ENCODE results near the gene RTN1. TPM values are rescaled to one million over a fixed set of nuclear protein-coding genes. Genes with fewer than 3 reads are reported as not detected.

The RTN1 gene, protein sequence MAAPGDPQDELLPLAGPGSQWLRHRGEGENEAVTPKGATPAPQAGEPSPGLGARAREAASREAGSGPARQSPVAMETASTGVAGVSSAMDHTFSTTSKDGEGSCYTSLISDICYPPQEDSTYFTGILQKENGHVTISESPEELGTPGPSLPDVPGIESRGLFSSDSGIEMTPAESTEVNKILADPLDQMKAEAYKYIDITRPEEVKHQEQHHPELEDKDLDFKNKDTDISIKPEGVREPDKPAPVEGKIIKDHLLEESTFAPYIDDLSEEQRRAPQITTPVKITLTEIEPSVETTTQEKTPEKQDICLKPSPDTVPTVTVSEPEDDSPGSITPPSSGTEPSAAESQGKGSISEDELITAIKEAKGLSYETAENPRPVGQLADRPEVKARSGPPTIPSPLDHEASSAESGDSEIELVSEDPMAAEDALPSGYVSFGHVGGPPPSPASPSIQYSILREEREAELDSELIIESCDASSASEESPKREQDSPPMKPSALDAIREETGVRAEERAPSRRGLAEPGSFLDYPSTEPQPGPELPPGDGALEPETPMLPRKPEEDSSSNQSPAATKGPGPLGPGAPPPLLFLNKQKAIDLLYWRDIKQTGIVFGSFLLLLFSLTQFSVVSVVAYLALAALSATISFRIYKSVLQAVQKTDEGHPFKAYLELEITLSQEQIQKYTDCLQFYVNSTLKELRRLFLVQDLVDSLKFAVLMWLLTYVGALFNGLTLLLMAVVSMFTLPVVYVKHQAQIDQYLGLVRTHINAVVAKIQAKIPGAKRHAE
- 3.7 and 6.5 TPM in 2 replicates for total RNA-seq

DNA sequence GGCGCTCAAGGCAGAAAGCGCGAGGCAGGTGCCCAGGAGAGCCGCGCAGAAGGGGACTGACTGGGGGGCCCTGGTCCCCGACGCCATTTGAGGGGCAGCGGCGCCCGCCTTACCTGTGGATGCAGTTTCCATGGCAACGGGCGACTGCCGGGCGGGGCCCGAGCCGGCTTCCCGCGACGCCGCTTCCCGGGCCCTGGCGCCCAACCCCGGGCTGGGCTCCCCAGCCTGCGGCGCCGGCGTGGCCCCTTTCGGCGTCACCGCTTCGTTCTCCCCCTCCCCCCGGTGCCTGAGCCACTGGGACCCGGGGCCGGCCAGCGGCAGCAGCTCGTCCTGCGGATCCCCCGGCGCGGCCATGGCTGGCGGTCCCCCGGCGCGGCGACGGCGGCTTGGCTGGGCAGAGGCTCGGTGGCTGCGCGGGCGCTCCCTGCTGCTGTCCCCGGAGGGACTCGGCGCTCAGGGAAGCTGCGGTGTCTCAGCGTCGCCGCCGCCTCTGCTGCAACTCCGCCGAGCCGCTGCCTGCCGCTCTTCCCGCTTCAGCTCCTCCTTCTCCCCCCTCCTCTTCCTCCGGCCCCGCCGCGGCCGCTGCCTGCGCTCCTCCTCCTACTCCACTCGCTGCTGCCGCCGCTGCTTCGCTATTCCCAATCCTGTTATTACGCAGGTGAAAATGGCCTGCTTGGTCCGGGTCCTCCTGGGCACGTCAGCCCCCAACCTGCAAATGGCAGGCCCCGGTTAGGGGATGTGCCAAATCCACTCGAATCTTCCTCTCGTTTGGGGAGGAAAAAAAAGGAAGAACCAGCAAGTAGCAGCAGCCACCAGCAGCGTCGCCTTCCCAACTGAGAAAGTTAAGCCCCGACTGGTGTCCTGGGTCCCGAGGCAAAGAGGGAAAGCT, at the start of gene RTN1:
RTN1 (minus strand) TSS at position 500 of the 889 bp plus-strand sequence; CDS start at position 354, 146 bp downstream.
- DNase-seq (ENCODE audit: extremely low read depth, low read depth, low spot score) = no peak

DNA sequence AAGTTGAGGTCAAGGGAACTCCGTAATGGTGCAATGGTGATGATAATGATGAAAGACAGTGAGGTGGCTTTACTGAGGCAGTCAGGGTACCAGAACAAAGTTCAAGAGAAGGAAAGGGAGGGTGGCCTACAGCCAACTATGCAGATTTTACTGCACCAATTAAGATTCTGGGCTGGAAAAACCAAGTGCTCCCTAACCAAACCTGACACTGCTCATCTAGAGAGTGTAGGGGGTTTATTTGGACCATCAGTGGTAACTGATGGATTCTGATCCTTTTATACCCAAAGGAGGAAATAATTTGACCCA, 49.8 kb upstream of the RTN1 start:
- DNase-seq (ENCODE audit: extremely low read depth, low read depth, low spot score) = no peak

- no peak for DNase-seq (ENCODE audit: extremely low read depth, low read depth, low spot score)
These were observed 49.2 kb upstream of the RTN1 start, which contains the start of gene LRRC9 for GRCh38 chr14:59919570-59920377. Gene LRRC9 (plus strand): TSS chr14:59920144.

GRCh38 chr14:59918824-59919569, 48.4 kb upstream of the RTN1 start:
- DNase-seq (ENCODE audit: extremely low read depth, low read depth, low spot score) = no peak

- DNase-seq (ENCODE audit: extremely low read depth, low read depth, low spot score) = no peak
These were observed 42.6 kb upstream of the RTN1 start for GRCh38 chr14:59913187-59913586.

GRCh38 chr14:59912443-59912842, 41.9 kb upstream of the RTN1 start:
- no peak for DNase-seq (ENCODE audit: extremely low read depth, low read depth, low spot score)

DNA sequence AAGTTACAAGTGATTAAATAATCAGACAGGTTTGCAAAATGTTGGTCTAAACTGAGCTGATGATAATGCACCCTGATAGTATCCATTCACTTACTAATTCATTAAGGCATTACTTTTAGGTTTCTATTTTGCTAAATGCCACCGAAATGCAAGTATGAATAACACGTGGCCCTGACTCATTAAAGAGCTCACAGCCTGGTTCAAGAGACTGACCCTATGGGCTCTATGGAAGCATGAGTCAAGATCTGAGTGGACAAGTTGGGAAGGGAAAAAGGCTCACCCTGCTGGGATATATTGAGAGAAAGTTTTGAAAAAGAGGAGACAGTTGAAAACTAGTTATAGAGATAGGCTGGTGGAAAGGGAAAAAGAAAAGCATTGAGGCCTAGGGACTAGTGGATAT, 34.6 kb upstream of the RTN1 start:
- DNase-seq (ENCODE audit: extremely low read depth, low read depth, low spot score) = no peak

GRCh38 chr14:59904184-59904583, 33.6 kb upstream of the RTN1 start:
- DNase-seq (ENCODE audit: extremely low read depth, low read depth, low spot score) = no peak

DNA sequence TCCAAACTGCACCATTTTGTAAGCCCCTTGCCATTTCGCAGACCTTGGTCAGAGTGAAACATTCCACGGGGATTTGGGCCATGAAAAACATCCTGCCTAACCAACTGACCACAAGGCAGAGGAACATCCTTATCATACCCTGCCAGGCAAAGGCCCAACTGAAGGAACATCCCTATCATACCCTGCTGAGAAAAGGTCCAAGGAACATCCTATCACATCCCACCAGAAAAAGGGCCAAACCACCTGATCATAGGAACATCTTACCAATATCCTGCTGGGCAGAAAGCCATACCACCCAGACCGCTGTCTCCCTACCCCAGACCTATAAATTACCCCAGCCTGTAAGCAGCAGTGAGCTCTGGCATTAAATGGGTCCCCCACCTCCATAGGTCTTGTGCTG, 30.0 kb upstream of the RTN1 start:
- no peak for DNase-seq (ENCODE audit: extremely low read depth, low read depth, low spot score)

GRCh38 chr14:59897757-59898383, 27.3 kb upstream of the RTN1 start:
- DNase-seq (ENCODE audit: extremely low read depth, low read depth, low spot score) = no peak

DNA sequence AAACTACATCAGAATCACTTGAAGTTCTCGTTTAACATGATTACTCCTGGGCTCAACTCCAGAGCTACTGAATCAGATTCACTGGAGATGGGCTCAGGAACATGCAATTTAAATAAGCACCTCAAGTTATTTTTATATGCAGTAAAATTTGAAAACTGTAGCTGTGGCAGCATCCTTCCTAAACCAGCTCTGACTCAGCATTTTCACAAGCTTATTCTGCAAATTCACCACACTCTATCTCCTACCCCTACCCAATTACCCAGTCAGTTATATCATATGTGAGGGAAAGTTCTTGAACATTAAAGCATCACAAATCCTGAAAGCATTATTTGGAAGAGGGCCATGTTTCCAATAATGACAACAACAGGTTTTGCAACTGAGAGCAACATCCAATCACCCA, 25.1 kb upstream of the RTN1 start:
- no peak for DNase-seq (ENCODE audit: extremely low read depth, low read depth, low spot score)

- DNase-seq (ENCODE audit: extremely low read depth, low read depth, low spot score) = no peak
These were observed 20.1 kb upstream of the RTN1 start for GRCh38 chr14:59890676-59891075.

- DNase-seq (ENCODE audit: extremely low read depth, low read depth, low spot score) = no peak
These were observed 12.4 kb upstream of the RTN1 start for GRCh38 chr14:59882957-59883356.

DNA sequence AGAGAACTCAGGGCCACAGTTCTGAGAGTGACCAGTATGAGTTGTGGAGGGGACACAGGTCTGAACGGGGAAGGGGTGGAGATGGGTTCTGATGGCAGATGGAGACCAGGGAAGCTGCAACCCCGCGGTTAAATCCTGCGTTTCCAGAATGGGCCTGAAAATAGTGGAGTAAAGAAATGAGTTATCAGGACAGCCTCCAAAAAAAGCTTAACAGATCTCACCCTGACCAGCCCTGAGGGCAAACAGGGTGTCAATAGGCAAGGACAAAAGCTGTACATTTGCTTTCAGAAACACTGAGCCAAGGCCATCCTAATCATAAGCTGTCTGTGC, 555 bp upstream of the RTN1 start:
- DNase-seq (ENCODE audit: extremely low read depth, low read depth, low spot score) = no peak

DNA sequence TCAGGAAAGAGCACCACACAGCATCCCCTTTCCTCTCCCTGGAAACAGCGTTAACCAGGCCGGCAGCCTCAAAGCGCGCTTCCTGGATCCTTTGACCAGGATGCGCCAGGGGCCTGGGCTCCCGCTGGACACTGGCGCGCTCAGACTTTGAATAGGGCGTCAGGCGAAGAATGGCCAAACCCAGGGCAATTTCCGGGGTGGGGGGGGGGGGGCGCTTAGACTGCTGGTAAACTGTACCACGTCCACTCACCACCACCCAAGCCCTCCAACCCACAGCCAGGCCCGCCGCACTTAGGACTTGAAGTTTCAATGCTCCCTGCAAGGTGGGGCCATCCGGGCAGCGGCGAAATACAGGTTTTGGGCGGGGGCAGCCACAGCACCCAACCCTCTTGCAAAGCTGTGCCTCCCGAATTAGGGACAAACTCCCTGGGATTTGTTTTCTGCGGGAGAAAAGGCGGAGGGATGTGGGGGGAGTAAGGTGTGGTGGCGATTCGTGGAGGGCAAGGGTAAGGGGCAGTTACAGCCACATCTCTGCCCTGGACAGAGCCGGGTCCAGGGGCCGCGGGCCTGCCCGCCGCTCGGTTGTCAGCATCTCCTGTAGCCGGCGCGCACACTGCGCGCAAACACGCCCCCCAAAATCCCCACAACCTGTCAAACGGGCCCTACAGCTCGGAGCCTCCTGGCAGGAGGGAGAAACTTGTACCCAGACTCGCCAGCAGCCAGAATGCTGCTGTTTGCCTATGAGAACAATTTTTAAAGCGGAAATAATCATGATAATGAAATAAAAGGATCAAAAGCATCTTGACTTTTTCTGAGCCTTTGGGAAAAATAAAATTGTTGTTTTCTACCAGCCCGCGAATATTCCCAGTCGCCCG, 958 bp downstream of the RTN1 start:
- DNase-seq (ENCODE audit: extremely low read depth, low read depth, low spot score) = no peak

GRCh38 chr14:59868021-59868420, 2.6 kb downstream of the RTN1 start:
- DNase-seq (ENCODE audit: extremely low read depth, low read depth, low spot score) = no peak

GRCh38 chr14:59863806-59864525, 6.6 kb downstream of the RTN1 start:
- no peak for DNase-seq (ENCODE audit: extremely low read depth, low read depth, low spot score)

GRCh38 chr14:59857328-59857727, 13.2 kb downstream of the RTN1 start:
- no peak for DNase-seq (ENCODE audit: extremely low read depth, low read depth, low spot score)

Measured in glomerular endothelial cell (primary cell).